ENCODE results near the gene MMADHC. TPM values are rescaled to one million over a fixed set of nuclear protein-coding genes. Genes with fewer than 3 reads are reported as not detected.
"Not testable (repeated sequence)": the region's sequence is repeated elsewhere in the genome, so short reads cannot be mapped to it uniquely, and the experiment has no call there.

The MMADHC gene
- total and polyA plus RNA-seq, 2 experiments from 2014 or later, result 38.5 to 129 TPM

DNA sequence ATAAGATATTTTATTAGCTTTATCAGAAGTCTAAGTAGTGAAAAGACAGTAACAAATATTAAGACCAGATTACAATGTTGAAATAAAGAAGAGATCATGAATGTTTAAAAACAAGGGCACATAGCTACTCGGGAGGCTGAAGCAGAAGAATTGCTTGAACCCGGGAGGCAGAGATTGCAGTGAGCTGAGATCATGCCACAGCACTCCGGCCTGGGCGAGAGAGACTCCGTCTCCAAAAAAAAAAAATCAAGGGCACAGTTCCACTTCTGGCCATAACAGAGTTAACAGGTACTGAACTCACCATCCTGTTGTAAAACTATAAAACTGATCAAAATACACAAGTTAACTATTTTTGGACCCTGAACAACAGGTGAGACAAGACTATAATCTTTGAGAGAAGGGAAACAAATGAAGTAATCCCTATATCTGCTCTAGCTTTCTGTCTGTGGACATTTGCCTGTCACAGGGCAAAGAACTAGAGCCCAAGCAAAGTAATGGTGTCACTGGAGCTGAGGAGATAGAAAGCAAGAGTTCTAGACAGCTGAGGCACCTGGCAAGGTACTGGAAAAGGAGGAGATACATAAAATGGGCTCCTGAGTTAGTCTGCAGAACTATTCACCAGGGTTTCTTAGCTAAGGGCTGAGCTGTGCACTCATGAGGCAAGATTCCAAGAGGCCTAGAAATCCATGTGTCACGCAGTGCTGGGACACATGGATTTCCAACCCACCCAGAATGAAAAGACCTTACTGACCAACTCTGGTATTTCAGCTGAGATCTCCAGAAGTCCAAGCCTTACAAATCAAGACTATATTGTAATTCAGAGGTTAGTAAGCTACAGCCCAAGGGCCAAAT, 15.2 kb downstream of the MMADHC start:
- no peak for DNase-seq (ENCODE audit: low read depth in 1 of 2, low spot score in 1 of 2)
- H3K4me1 ChIP-seq (ENCODE audit: low read depth), result no peaks in the 10 kb centered on the region
- peaks cover 64% of the 10 kb centered on the region for H3K36me3 ChIP-seq

DNA sequence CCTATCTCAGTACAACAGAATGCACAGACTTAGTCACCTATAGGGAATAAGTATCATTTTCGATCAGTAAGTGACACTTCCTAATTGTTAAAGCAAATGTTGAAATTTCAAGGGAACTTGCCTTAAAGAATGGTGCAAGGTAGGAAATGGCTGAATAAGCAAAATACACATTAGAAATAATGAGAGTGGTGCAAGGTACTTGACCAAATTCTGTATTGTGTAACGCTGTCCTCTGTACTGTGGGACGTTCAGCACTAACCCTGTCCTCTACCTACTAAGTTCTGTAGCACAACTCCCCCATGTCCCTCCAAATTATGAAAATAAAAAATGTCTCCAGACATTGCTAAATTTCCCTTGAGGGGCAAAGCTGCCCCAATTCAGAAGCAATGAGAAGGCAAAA, 19.4 kb downstream of the MMADHC start:
- Histone ChIP-seq H3K4me3 (no peak overlapping the region), H3K36me3 (peaks cover 33% of the 10 kb centered on the region), H3K4me1 (ENCODE audit: low read depth) (peaks cover 9% of the 10 kb centered on the region), H3K27ac (no peak overlapping the region), H3K27me3 (no peaks in the 10 kb centered on the region), H3K9me3 (ENCODE audit: low read depth) (no peaks in the 10 kb centered on the region)
- TF ChIP-seq, protein P1, sequence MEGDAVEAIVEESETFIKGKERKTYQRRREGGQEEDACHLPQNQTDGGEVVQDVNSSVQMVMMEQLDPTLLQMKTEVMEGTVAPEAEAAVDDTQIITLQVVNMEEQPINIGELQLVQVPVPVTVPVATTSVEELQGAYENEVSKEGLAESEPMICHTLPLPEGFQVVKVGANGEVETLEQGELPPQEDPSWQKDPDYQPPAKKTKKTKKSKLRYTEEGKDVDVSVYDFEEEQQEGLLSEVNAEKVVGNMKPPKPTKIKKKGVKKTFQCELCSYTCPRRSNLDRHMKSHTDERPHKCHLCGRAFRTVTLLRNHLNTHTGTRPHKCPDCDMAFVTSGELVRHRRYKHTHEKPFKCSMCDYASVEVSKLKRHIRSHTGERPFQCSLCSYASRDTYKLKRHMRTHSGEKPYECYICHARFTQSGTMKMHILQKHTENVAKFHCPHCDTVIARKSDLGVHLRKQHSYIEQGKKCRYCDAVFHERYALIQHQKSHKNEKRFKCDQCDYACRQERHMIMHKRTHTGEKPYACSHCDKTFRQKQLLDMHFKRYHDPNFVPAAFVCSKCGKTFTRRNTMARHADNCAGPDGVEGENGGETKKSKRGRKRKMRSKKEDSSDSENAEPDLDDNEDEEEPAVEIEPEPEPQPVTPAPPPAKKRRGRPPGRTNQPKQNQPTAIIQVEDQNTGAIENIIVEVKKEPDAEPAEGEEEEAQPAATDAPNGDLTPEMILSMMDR (IDR thresholded peaks at IDR 0.05; ENCODE audit: low read depth, low read length), result no peak
- no peak for DNase-seq (ENCODE audit: low read depth in 1 of 2, low spot score in 1 of 2)

More for the DNA sequence above, 15.2 kb downstream of the MMADHC start:
- TF ChIP-seq, protein P1 (IDR thresholded peaks at IDR 0.05; ENCODE audit: low read depth, low read length), result no peak
- no peaks in the 10 kb centered on the region for H3K27me3 ChIP-seq
- H3K27ac ChIP-seq, result peak overlapping the region; percentile 57
- no peak overlapping the region for H3K4me3 ChIP-seq
- H3K9me3 ChIP-seq (ENCODE audit: low read depth), result no peaks in the 10 kb centered on the region

DNA sequence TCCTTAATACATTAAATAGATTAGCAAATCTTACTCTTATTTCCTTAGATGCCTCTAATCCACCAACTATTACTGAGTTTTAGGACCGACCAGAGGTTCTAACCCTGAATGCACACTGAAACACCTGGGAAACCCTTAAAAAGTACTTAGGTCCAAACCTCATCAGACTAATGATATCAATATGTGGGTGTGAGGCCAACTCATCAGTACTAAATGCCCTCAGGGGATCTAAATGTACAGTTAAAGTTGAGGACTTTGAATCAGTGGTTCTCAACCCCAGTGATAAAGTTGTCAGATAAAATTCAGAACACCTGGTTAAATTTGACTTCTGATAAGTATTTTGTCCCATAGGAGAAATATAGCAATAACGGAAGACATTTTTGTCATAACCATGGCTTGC, 20.9 kb downstream of the MMADHC start:
- no peaks in the 10 kb centered on the region for H3K9me3 ChIP-seq (ENCODE audit: low read depth)
- no peaks in the 10 kb centered on the region for H3K27me3 ChIP-seq
- TF ChIP-seq, protein P1 (IDR thresholded peaks at IDR 0.05; ENCODE audit: low read depth, low read length), result no peak
- H3K36me3 ChIP-seq, result peaks cover 33% of the 10 kb centered on the region
- DNase-seq (ENCODE audit: low read depth in 1 of 2, low spot score in 1 of 2), result no peak
- peaks cover 9% of the 10 kb centered on the region for H3K4me1 ChIP-seq (ENCODE audit: low read depth)
- peak overlapping the region; percentile 2 for H3K27ac ChIP-seq
- no peak overlapping the region for H3K4me3 ChIP-seq

DNA sequence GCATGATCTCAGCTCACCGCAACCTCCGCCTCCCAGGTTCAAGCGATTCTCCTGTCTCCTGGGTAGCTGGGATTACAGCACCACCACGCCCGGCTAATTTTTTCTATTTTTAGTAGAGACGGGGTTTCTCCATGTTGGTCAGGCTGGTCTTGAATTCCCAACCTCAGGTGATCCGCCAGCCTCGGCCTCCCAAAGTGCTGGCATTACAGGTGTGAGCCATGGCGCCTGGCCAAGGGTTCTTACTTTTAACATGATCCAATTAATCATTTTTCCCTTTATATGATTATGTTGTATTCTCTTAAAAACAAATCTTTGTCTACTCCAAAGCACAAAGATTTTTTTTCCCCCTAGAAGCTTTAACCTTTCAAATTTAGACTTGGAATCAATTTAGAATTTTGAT, 21.9 kb downstream of the MMADHC start:
- not testable (repeated sequence) for H3K27me3 ChIP-seq; H3K4me3 ChIP-seq; H3K4me1 ChIP-seq (ENCODE audit: low read depth); H3K27ac ChIP-seq; H3K9me3 ChIP-seq (ENCODE audit: low read depth); DNase-seq (ENCODE audit: low read depth in 1 of 2, low spot score in 1 of 2)
- peaks cover 25% of the 10 kb centered on the region for H3K36me3 ChIP-seq

DNA sequence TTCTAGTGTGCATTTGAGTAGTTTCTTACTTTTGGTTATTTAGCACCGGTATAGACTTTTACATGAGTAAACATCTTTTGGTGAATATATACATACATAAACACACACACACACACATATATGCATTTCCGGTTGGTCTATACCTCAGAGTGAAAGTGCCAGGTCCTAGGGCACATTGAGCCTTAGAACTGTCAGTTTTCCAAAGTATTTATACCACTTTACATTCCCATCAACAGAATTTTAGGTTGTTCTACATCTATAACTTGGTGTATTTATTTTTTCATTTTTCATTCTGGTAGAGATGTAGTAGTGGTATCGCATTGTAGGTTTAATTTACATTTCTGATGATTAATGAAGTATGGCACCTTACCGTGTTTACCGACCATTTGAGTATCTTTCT, 22.6 kb downstream of the MMADHC start:
- H3K27ac ChIP-seq, result no peak overlapping the region
- H3K27me3 ChIP-seq, result no peaks in the 10 kb centered on the region
- H3K9me3 ChIP-seq (ENCODE audit: low read depth), result no peaks in the 10 kb centered on the region
- no peak overlapping the region for H3K4me3 ChIP-seq
- peaks cover 9% of the 10 kb centered on the region for H3K4me1 ChIP-seq (ENCODE audit: low read depth)
- TF ChIP-seq, protein P1 (IDR thresholded peaks at IDR 0.05; ENCODE audit: low read depth, low read length), result no peak
- H3K36me3 ChIP-seq, result peaks cover 19% of the 10 kb centered on the region
- no peak for DNase-seq (ENCODE audit: low read depth in 1 of 2, low spot score in 1 of 2)

DNA sequence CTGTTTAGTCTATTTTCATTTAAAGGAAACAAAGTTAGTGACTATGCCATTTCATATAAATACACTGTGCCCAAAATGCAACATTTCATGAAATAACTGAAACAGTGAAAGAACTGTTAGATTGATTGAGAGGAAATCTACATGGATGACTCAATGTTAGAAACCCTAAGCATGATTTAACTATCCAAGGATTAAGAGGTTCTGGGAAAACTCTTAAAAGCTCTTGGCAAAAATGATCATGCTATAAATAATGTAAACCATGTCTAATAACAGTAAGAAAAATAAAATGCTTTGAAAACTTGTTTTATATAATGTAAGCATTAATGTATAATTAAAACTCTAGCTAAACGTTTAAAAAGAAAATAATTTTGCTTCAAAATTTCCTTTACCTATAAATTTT, 23.5 kb downstream of the MMADHC start:
- H3K27ac ChIP-seq, result no peak overlapping the region
- peaks cover 9% of the 10 kb centered on the region for H3K4me1 ChIP-seq (ENCODE audit: low read depth)
- TF ChIP-seq, protein P1 (IDR thresholded peaks at IDR 0.05; ENCODE audit: low read depth, low read length), result no peak

More for the DNA sequence above, 23.5 kb downstream of the MMADHC start:
- Histone ChIP-seq H3K27me3 (no peaks in the 10 kb centered on the region), H3K36me3 (peaks cover 10% of the 10 kb centered on the region), H3K4me3 (no peak overlapping the region), H3K9me3 (ENCODE audit: low read depth) (no peaks in the 10 kb centered on the region)
- no peak for DNase-seq (ENCODE audit: low read depth in 1 of 2, low spot score in 1 of 2)

Measured in cardiac muscle cell (in vitro differentiated cells and primary cell).